Fibroblast of villous mesenchyme (primary cell): ENCODE results near the gene ISLR2. TPM values are rescaled to one million over a fixed set of nuclear protein-coding genes. Genes with fewer than 3 reads are reported as not detected.

Experiments
- DNase-seq: peaks from one replicate; pipeline ENCODE4 v3.0.0-alpha.2; 2010; ENCODE audit warnings: low read depth
- H3K4me3 ChIP-seq: 2 replicates; pipeline ENCODE4 v1.5.1; 2011; ENCODE audit warnings: low read depth, mild to moderate bottlenecking, low read length
- CTCF ChIP-seq: IDR thresholded peaks from 2 replicates; pipeline ENCODE4 v1.5.1; 2012; ENCODE audit warnings: low read depth, mild to moderate bottlenecking, low read length; ENCODE audit not compliant: insufficient read depth
- small RNA-seq: library from RNA; depleted of rRNA; stranded (forward); fragments of <200 nt; gene quantifications from one replicate; pipeline ENCODE3, GENCODE V24; 2012
- total RNA-seq: library from RNA; depleted of rRNA; stranded (reverse); fragments of >200 nt; gene quantifications from 2 replicates; pipeline ENCODE4 v1.2.3, GENCODE V29; 2012

Gene ISLR2
- total RNA-seq, 1 donor = not detected

- H3K4me3 ChIP-seq = no peak overlapping the region
- no peak for DNase-seq
- TF ChIP-seq CTCF = no peak
These were observed 51.7 kb downstream of the ISLR2 start for GRCh38 chr15:74182131-74182530.

- TF ChIP-seq CTCF = no peak
- no peak overlapping the region for H3K4me3 ChIP-seq
- no peak for DNase-seq
These were observed 54.3 kb downstream of the ISLR2 start for GRCh38 chr15:74184582-74185091.

- TF ChIP-seq CTCF = no peak
- H3K4me3 ChIP-seq = no peak overlapping the region
- DNase-seq = no peak
These were observed 55.4 kb downstream of the ISLR2 start for GRCh38 chr15:74185710-74186348.

Small RNA genes lying within 50 kb of the gene (small RNA-seq; reads per million reads assigned to genes)
- not detected for gene RF00017

Other genes starting within 250 kb of the ISLR2 start
- gene LOXL1, start 204.1 kb upstream of the ISLR2 start, total RNA-seq = 73.8 and 99.9 TPM in 2 replicates
- gene STOML1, start 138.3 kb upstream of the ISLR2 start, total RNA-seq = 17.1 and 19.0 TPM in 2 replicates
- 49.6 and 56.1 TPM in 2 replicates for gene PML, start 135.9 kb upstream of the ISLR2 start, total RNA-seq
- not detected in 2 replicates for gene GOLGA6A, start 48.0 kb upstream of the ISLR2 start, total RNA-seq
- gene ISLR, start 43.1 kb downstream of the ISLR2 start, total RNA-seq = 73.8 and 83.4 TPM in 2 replicates
- 52.7 and 64.4 TPM in 2 replicates for gene STRA6, start 72.2 kb downstream of the ISLR2 start, total RNA-seq
- gene CCDC33, start 105.7 kb downstream of the ISLR2 start, total RNA-seq = 0.86 and 1.9 TPM in 2 replicates
- 0.64 and 0.86 TPM in 2 replicates for gene CYP11A1, start 237.1 kb downstream of the ISLR2 start, total RNA-seq